OCI-LY1 (cell line): ENCODE results near the gene CSNK1E.

Experiments
- H2AFZ ChIP-seq: fragments of 200-600 bp; sonication (generic), shearing (Covaris generic); 2 replicates; pipeline ENCODE4 v1.6.0; 2014; ENCODE audit warnings: antibody characterized with exemption, mild to moderate bottlenecking, low read length
- H3F3A ChIP-seq: fragments of 200-600 bp; sonication (generic), shearing (Covaris generic); 2 replicates; pipeline ENCODE4 v1.6.0; 2014; ENCODE audit warnings: mild to moderate bottlenecking, antibody characterized with exemption, low read length, moderate library complexity; ENCODE audit not compliant: insufficient read depth
- H3K27ac ChIP-seq: fragments of 200-600 bp; sonication (generic); 2 replicates; pipeline ENCODE4 v1.5.1; 2014; ENCODE audit warnings: low read length, mixed run types, mild to moderate bottlenecking, low read depth; ENCODE audit not compliant: poor library complexity, severe bottlenecking
- H3K27me3 ChIP-seq: fragments of 200-600 bp; sonication (generic); 2 replicates; pipeline ENCODE4 v1.6.0; 2014; ENCODE audit warnings: antibody characterized with exemption, mild to moderate bottlenecking, low read length, moderate library complexity; ENCODE audit not compliant: insufficient read depth
- H3K36me3 ChIP-seq: fragments of 200-600 bp; sonication (generic); 2 replicates; pipeline ENCODE4 v1.6.1; 2014; ENCODE audit warnings: mild to moderate bottlenecking, antibody characterized with exemption, low read length, moderate library complexity, mixed read lengths; ENCODE audit not compliant: insufficient read depth
- H3K4me1 ChIP-seq: fragments of 200-600 bp; sonication (generic); 2 replicates; pipeline ENCODE4 v1.5.1; 2014; ENCODE audit warnings: mild to moderate bottlenecking, low read length, moderate library complexity; ENCODE audit not compliant: insufficient read depth, severe bottlenecking
- H3K4me2 ChIP-seq: fragments of 200-600 bp; sonication (generic), shearing (Covaris generic); 2 replicates; pipeline ENCODE4 v1.6.1; 2014; ENCODE audit warnings: low read length
- H3K4me3 ChIP-seq: fragments of 200-600 bp; sonication (generic); 2 replicates; pipeline ENCODE4 v1.5.1; 2014; ENCODE audit warnings: low read length, low read depth, mild to moderate bottlenecking, mixed read lengths; ENCODE audit not compliant: poor library complexity, severe bottlenecking
- H3K79me2 ChIP-seq: fragments of 200-600 bp; shearing (Covaris generic); 2 replicates; pipeline ENCODE4 v1.6.1; 2016; ENCODE audit warnings: mixed run types, low read length, mixed read lengths; ENCODE audit not compliant: insufficient read depth
- H3K9ac ChIP-seq: fragments of 200-600 bp; sonication (generic), shearing (Covaris generic); 2 replicates; pipeline ENCODE4 v1.6.1; 2014; ENCODE audit warnings: mild to moderate bottlenecking, low read length, mixed read lengths
- H3K9me2 ChIP-seq: fragments of 200-600 bp; sonication (generic), shearing (Covaris generic); 2 replicates; pipeline ENCODE4 v1.6.1; 2014; ENCODE audit warnings: low read depth, mild to moderate bottlenecking, low read length, mixed read lengths
- H3K9me3 ChIP-seq: fragments of 200-600 bp; shearing (Covaris generic); 2 replicates; pipeline ENCODE4 v1.6.1; 2014; ENCODE audit warnings: low read length, mixed read lengths
- H4K20me1 ChIP-seq: fragments of 200-600 bp; sonication (generic), shearing (Covaris generic); 2 replicates; pipeline ENCODE4 v1.6.0; 2016; ENCODE audit warnings: mild to moderate bottlenecking, low read length; ENCODE audit not compliant: insufficient read depth
- EZH2 ChIP-seq: fragments of 200-600 bp; sonication (generic), shearing (Covaris generic); IDR thresholded peaks from 2 replicates; pipeline ENCODE4 v1.8.0; 2017; ENCODE audit warnings: borderline replicate concordance, mixed run types, mild to moderate bottlenecking, antibody characterized with exemption, low read length, moderate library complexity, mixed read lengths
- TF ChIP-seq, protein P1 (sequence below): fragments of 200-600 bp; sonication (generic), shearing (Covaris generic); IDR thresholded peaks from 2 replicates; pipeline ENCODE4 v1.5.1; 2017; ENCODE audit warnings: mild to moderate bottlenecking, antibody characterized with exemption, low read length, moderate library complexity, mixed read lengths

Gene CSNK1E

DNA sequence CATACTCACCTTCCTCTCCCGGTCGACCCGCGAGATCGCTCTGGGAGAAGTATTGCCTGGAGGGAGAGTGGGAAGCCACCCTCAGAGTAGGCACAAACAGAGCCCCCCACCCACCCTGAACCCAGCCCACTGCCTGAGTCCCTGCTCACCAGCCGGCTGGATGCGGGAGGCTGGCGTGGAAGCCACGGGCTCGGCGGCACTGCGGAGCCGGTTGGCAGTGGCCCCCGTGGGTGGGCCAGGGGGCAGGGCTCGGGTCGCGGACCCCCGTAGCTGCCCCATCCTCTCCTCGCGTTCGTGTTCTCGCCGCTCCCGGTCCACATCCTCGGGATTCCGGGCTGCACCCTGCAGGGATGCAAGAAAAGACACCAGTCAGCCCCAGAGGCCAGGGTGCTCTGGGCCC lies 23.0 kb downstream of the CSNK1E start:
- Histone ChIP-seq H3K9me3 (no peaks in the 10 kb centered on the region), H3K4me2 (no peak overlapping the region), H4K20me1 (no peaks in the 10 kb centered on the region), H3K9ac (no peak overlapping the region), H3K4me1 (no peaks in the 10 kb centered on the region), H3K4me3 (no peak overlapping the region), H3K79me2 (no peaks in the 10 kb centered on the region), H3K27me3 (no peaks in the 10 kb centered on the region), H3F3A (no peaks in the 10 kb centered on the region), H2AFZ (no peak overlapping the region), H3K36me3 (0 out of 2 replicates have a peak, but pooled peaks cover 6% of the 10 kb centered on the region), H3K9me2 (no peaks in the 10 kb centered on the region), H3K27ac (no peak overlapping the region)
- no peak for TF ChIP-seq EZH2
- TF ChIP-seq, protein P1, sequence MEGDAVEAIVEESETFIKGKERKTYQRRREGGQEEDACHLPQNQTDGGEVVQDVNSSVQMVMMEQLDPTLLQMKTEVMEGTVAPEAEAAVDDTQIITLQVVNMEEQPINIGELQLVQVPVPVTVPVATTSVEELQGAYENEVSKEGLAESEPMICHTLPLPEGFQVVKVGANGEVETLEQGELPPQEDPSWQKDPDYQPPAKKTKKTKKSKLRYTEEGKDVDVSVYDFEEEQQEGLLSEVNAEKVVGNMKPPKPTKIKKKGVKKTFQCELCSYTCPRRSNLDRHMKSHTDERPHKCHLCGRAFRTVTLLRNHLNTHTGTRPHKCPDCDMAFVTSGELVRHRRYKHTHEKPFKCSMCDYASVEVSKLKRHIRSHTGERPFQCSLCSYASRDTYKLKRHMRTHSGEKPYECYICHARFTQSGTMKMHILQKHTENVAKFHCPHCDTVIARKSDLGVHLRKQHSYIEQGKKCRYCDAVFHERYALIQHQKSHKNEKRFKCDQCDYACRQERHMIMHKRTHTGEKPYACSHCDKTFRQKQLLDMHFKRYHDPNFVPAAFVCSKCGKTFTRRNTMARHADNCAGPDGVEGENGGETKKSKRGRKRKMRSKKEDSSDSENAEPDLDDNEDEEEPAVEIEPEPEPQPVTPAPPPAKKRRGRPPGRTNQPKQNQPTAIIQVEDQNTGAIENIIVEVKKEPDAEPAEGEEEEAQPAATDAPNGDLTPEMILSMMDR: no peak

DNA sequence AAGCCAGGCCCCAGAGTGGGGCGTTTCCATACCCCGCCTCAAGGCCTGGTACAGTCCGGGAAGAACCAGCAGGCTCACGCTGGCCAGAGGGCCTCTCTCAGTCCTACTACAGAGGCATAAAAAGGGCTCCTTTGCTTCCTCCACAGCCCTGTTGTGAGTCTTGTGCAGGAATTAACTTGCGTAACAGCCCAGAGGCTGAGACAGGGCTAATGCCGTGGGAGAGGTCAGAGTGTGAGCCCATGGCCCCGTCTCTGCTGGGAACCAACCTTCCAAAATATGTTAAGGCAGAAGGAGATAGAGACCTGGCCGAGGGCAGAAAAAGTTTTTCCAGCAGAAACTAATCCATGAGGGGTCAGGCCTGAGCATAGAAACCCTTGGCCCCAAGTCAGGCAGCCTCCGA lies 24.5 kb downstream of the CSNK1E start:
- Histone ChIP-seq H2AFZ (no peak overlapping the region), H3K79me2 (no peaks in the 10 kb centered on the region), H3F3A (no peaks in the 10 kb centered on the region), H3K9me3 (no peaks in the 10 kb centered on the region), H3K4me2 (no peak overlapping the region), H3K4me1 (no peaks in the 10 kb centered on the region), H3K4me3 (no peak overlapping the region), H3K36me3 (0 out of 2 replicates have a peak, but pooled peaks cover 6% of the 10 kb centered on the region), H3K9me2 (no peaks in the 10 kb centered on the region), H4K20me1 (no peaks in the 10 kb centered on the region), H3K9ac (no peak overlapping the region), H3K27me3 (no peaks in the 10 kb centered on the region), H3K27ac (no peak overlapping the region)
- no peak for TF ChIP-seq EZH2
- TF ChIP-seq, protein P1: no peak

DNA sequence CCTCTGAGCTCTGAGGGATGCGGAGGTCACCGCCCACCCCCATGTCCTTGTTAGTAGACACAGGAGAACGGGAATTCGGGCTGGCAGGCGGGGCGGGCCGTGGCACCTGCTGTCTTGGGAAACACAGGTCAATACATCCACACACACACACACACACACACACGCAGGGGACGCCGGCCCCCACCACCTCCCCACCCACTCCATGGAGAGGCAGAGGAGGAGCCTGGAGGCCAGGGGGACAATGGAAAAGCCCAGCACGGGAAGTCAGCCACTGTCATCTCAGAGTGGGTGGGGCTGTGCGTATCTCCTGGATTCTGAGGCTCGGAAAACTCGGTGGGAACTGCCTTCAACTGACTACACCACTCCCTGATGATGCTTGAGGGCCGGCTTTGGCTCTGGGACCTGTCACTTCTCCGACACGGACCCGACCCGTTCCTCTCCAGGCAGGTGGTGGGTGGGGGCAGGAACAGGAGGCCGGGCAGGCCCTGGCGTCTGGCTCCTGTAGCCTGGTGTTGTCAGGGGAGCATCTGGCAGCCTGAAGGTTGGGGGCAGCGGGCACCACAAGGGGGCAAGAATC lies 25.9 kb downstream of the CSNK1E start:
- Histone ChIP-seq H2AFZ (no peak overlapping the region), H3K9me2 (no peaks in the 10 kb centered on the region), H3K4me1 (no peaks in the 10 kb centered on the region)

More for the DNA sequence above, 25.9 kb downstream of the CSNK1E start:
- no peaks in the 10 kb centered on the region for H3K27me3 ChIP-seq
- no peaks in the 10 kb centered on the region for H3K9me3 ChIP-seq
- no peaks in the 10 kb centered on the region for H3F3A ChIP-seq
- H3K9ac ChIP-seq: no peak overlapping the region
- H3K36me3 ChIP-seq: 0 out of 2 replicates have a peak, but pooled peaks cover 3% of the 10 kb centered on the region
- H3K4me2 ChIP-seq: no peak overlapping the region
- no peaks in the 10 kb centered on the region for H3K79me2 ChIP-seq
- H3K4me3 ChIP-seq: no peak overlapping the region
- H4K20me1 ChIP-seq: no peaks in the 10 kb centered on the region
- TF ChIP-seq EZH2: no peak
- TF ChIP-seq, protein P1: no peak
- H3K27ac ChIP-seq: no peak overlapping the region
